ENCODE measurements around the gene CXCL5. TPM values are rescaled to one million over a fixed set of nuclear protein-coding genes. Genes with fewer than 3 reads are reported as not detected.

The CXCL5 gene
- total RNA-seq, 1 donor from 2014 or later, result 0.28 TPM

GRCh38 chr4:73976217-73976616 lies 22.3 kb downstream of the CXCL5 start:
- DNase-seq (ENCODE audit: low read depth, low spot score), result no peak

GRCh38 chr4:73974352-73974751 lies 24.1 kb downstream of the CXCL5 start:
- TF ChIP-seq CTCF (conservative IDR thresholded peaks at IDR 0.05), result no peak
- DNase-seq (ENCODE audit: low read depth, low spot score), result no peak
- no peak overlapping the region for H3K4me3 Mint-ChIP-seq
- peaks cover 4% of the 10 kb centered on the region for H3K4me1 Mint-ChIP-seq
- peaks cover 17% of the 10 kb centered on the region for H3K9me3 Mint-ChIP-seq
- no peak overlapping the region for H3K27ac Mint-ChIP-seq (ENCODE audit: unreplicated experiment)
- peaks cover 3% of the 10 kb centered on the region for H3K36me3 Mint-ChIP-seq (ENCODE audit: low read depth)
- no peaks in the 10 kb centered on the region for H3K27me3 Mint-ChIP-seq (ENCODE audit: low read depth)

More at GRCh38 chr4:73976217-73976616, 22.3 kb downstream of the CXCL5 start:
- Mint-ChIP-seq H3K27me3 (ENCODE audit: low read depth) (peaks cover 7% of the 10 kb centered on the region), H3K27ac (ENCODE audit: unreplicated experiment) (no peak overlapping the region), H3K36me3 (ENCODE audit: low read depth) (peaks cover 3% of the 10 kb centered on the region), H3K4me3 (no peak overlapping the region), H3K4me1 (peaks cover 13% of the 10 kb centered on the region), H3K9me3 (peaks cover 10% of the 10 kb centered on the region)
- TF ChIP-seq CTCF (conservative IDR thresholded peaks at IDR 0.05), result no peak

GRCh38 chr4:73970945-73971344 lies 27.5 kb downstream of the CXCL5 start:
- no peak for TF ChIP-seq CTCF (conservative IDR thresholded peaks at IDR 0.05)

GRCh38 chr4:73970011-73970410 lies 28.5 kb downstream of the CXCL5 start:
- DNase-seq (ENCODE audit: low read depth, low spot score), result no peak
- Mint-ChIP-seq H3K36me3 (ENCODE audit: low read depth) (no peaks in the 10 kb centered on the region), H3K4me1 (no peaks in the 10 kb centered on the region), H3K27me3 (ENCODE audit: low read depth) (no peaks in the 10 kb centered on the region), H3K27ac (ENCODE audit: unreplicated experiment) (no peak overlapping the region), H3K9me3 (peaks cover 13% of the 10 kb centered on the region), H3K4me3 (no peak overlapping the region)
- no peak for TF ChIP-seq CTCF (conservative IDR thresholded peaks at IDR 0.05)

More at GRCh38 chr4:73970945-73971344, 27.5 kb downstream of the CXCL5 start:
- H3K4me3 Mint-ChIP-seq, result no peak overlapping the region
- peaks cover 17% of the 10 kb centered on the region for H3K9me3 Mint-ChIP-seq
- H3K36me3 Mint-ChIP-seq (ENCODE audit: low read depth), result peaks cover 3% of the 10 kb centered on the region
- H3K27ac Mint-ChIP-seq (ENCODE audit: unreplicated experiment), result no peak overlapping the region
- no peaks in the 10 kb centered on the region for H3K4me1 Mint-ChIP-seq
- DNase-seq (ENCODE audit: low read depth, low spot score), result no peak
- no peaks in the 10 kb centered on the region for H3K27me3 Mint-ChIP-seq (ENCODE audit: low read depth)

- peaks cover 2% of the 10 kb centered on the region for H3K27me3 Mint-ChIP-seq (ENCODE audit: low read depth)
- DNase-seq (ENCODE audit: low read depth, low spot score), result no peak
- TF ChIP-seq CTCF (conservative IDR thresholded peaks at IDR 0.05), result no peak
- H3K4me3 Mint-ChIP-seq, result no peak overlapping the region
- no peaks in the 10 kb centered on the region for H3K36me3 Mint-ChIP-seq (ENCODE audit: low read depth)
- no peaks in the 10 kb centered on the region for H3K4me1 Mint-ChIP-seq
- H3K27ac Mint-ChIP-seq (ENCODE audit: unreplicated experiment), result no peak overlapping the region
- H3K9me3 Mint-ChIP-seq, result peaks cover 13% of the 10 kb centered on the region
Observed at GRCh38 chr4:73967866-73968265, 30.6 kb downstream of the CXCL5 start.

All from neural crest cell (in vitro differentiated cells).